ENCODE measurements around the gene MED10.

GRCh38 chr5:6348476-6349000 is 29.8 kb downstream of the MED10 start:
- no peak for TF ChIP-seq USF1 (IDR thresholded peaks at IDR 0.05; ENCODE audit: borderline replicate concordance, low read depth)
- no peak for TF ChIP-seq TCF12 (IDR thresholded peaks at IDR 0.05)
- no peak for TF ChIP-seq CTCF (IDR thresholded peaks at IDR 0.05)
- no peak for TF ChIP-seq NRF1 (IDR thresholded peaks at IDR 0.05; ENCODE audit: low read depth, low read length)
- no peak for TF ChIP-seq POLR2AphosphoS5 (IDR thresholded peaks at IDR 0.05; ENCODE audit: low read depth, low read length)
- no peak for TF ChIP-seq ZBTB33 (IDR thresholded peaks at IDR 0.05; ENCODE audit: borderline replicate concordance, low read depth)
- no peak for TF ChIP-seq ELF1 (IDR thresholded peaks at IDR 0.05)
- TF ChIP-seq FOSL2 (IDR thresholded peaks at IDR 0.05; ENCODE audit: borderline replicate concordance, low read depth): no peak
- no peak for TF ChIP-seq MXI1 (IDR thresholded peaks at IDR 0.05; ENCODE audit: low read depth, low read length)
- no peak for TF ChIP-seq USF2 (IDR thresholded peaks at IDR 0.05; ENCODE audit: borderline replicate concordance, low read depth, low read length)
- TF ChIP-seq MAX (IDR thresholded peaks at IDR 0.05; ENCODE audit: low read depth): no peak
- no peak for TF ChIP-seq FOXM1 (IDR thresholded peaks at IDR 0.05; ENCODE audit: low read depth)
- no peak for TF ChIP-seq TEAD4 (IDR thresholded peaks at IDR 0.05; ENCODE audit: borderline replicate concordance, insufficient read depth)
- no peak for TF ChIP-seq RAD21 (IDR thresholded peaks at IDR 0.05; ENCODE audit: low read length)

Measured in SK-N-SH (cell line).